GM19023 (cell line): ENCODE data around the gene ZBTB34.

Source experiments
- ATAC-seq: cut with Tn5 transposase; IDR thresholded peaks from one replicate; pipeline ENCODE4 v1.9.1; 2021; ENCODE audit warnings: mild to moderate bottlenecking, moderate library complexity; ENCODE audit not compliant: unreplicated experiment

Gene ZBTB34

GRCh38 chr9:126875756-126876510 is 15.5 kb downstream of the ZBTB34 start:
- no peak for ATAC-seq

GRCh38 chr9:126876531-126876930 is 16.1 kb downstream of the ZBTB34 start:
- no peak for ATAC-seq

- ATAC-seq, result no peak
Measured at GRCh38 chr9:126877418-126877817, 17.0 kb downstream of the ZBTB34 start.

DNA sequence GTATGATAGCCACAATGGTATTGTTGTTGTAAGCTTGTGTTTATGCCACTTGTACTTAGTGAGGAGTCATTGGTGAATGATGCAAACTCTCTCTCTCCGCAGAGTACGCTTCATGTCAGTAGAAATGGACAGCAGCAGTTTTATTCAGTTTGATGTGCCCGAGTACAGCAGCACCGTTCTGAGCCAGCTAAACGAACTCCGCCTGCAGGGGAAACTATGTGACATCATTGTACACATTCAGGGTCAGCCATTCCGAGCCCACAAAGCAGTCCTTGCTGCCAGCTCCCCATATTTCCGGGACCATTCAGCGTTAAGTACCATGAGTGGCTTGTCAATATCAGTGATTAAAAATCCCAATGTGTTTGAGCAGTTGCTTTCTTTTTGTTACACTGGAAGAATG is 18.8 kb downstream of the ZBTB34 start:
- no peak for ATAC-seq

GRCh38 chr9:126880226-126880946 is 19.9 kb downstream of the ZBTB34 start:
- no peak for ATAC-seq

GRCh38 chr9:126880947-126881332 is 20.5 kb downstream of the ZBTB34 start:
- ATAC-seq, result no peak

- no peak for ATAC-seq
Measured at GRCh38 chr9:126882746-126883145, 22.3 kb downstream of the ZBTB34 start.

DNA sequence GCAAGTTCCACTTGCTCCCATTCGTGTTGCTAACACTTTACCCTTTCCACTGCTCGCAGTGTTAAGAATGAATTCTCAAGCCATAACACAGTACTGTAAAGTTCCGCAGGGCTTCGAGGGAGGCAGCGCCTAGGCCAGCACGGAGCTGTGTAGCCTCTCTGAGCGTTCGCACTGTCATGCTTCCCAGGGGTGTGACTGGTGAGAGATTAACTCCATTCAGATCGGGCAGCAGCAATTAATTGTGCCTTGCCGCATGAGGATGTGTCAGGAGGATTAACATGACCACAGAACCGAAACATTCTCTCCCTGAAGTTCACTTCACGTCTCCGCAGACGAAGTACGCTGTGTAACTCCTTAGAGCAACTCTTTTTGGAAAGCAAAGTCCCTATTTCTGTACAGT is 23.2 kb downstream of the ZBTB34 start:
- no peak for ATAC-seq

GRCh38 chr9:126885131-126885641 is 24.7 kb downstream of the ZBTB34 start:
- ATAC-seq, result no peak

GRCh38 chr9:126886034-126886822 is 25.8 kb downstream of the ZBTB34 start:
- no peak for ATAC-seq

DNA sequence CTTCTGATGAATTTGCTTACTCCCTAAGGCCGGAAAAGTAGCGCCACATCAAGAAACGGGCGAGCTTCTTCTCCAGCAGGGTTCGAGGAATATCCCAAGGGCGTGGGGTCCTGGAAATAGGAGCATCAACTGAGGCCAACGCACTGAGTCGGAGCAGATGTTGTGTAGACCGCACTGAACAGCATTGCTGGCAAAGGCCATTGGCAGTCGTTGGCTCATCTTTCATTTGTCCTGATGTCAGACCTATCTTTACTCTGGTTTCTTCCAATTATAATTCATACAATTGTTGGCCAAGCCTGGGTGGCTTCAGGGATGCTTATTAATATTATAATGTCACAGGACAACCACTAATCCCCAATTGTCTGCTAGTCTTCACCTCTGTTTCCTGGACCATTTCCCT is 26.5 kb downstream of the ZBTB34 start:
- no peak for ATAC-seq

GRCh38 chr9:126891676-126892075 is 31.2 kb downstream of the ZBTB34 start:
- no peak for ATAC-seq

- no peak for ATAC-seq
Measured at GRCh38 chr9:126893079-126893478, 32.6 kb downstream of the ZBTB34 start.

- ATAC-seq, result no peak
Measured at GRCh38 chr9:126894052-126894603, 33.7 kb downstream of the ZBTB34 start.

DNA sequence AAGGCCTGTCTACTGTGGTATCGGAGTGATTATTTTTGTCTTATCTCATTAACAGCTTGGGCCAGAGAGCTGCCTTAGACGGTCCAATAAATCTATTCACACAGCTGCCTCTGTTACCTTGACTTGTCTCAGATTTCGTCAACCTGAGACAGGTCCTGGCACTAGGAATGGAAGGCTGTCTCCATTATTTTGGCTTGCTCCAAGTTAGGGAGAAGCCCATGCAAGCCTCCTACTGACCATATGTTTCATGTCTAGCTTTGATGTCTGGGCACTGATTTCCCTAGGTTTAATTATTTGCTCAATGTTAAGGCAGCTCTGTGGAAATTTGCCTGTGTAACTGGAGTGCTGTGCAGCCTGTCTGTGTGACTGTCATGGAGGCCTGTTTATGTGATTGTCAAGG is 41.8 kb downstream of the ZBTB34 start:
- ATAC-seq, result no peak

GRCh38 chr9:126904586-126904985 is 44.1 kb downstream of the ZBTB34 start:
- no peak for ATAC-seq

- ATAC-seq, result no peak
Measured at GRCh38 chr9:126906091-126906490, 45.7 kb downstream of the ZBTB34 start.

DNA sequence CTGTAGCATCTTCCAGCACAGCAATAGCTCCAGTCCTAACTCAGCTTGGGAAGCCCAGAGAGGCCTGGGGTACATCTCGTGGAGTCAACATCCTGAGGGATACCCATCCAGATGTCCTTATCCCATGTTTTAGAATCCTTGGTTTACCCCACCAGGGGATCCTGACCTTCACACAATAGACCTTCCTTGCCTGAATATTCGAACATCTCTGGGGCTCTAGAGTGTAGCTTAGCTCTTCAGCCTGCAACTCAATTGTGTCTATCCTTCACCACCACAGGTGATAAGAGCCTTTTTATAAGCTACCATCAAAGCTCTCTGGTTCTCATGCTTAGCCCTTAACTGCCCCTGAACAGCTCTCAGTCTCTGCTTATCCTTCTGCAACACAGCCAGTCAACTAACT is 46.6 kb downstream of the ZBTB34 start:
- no peak for ATAC-seq

DNA sequence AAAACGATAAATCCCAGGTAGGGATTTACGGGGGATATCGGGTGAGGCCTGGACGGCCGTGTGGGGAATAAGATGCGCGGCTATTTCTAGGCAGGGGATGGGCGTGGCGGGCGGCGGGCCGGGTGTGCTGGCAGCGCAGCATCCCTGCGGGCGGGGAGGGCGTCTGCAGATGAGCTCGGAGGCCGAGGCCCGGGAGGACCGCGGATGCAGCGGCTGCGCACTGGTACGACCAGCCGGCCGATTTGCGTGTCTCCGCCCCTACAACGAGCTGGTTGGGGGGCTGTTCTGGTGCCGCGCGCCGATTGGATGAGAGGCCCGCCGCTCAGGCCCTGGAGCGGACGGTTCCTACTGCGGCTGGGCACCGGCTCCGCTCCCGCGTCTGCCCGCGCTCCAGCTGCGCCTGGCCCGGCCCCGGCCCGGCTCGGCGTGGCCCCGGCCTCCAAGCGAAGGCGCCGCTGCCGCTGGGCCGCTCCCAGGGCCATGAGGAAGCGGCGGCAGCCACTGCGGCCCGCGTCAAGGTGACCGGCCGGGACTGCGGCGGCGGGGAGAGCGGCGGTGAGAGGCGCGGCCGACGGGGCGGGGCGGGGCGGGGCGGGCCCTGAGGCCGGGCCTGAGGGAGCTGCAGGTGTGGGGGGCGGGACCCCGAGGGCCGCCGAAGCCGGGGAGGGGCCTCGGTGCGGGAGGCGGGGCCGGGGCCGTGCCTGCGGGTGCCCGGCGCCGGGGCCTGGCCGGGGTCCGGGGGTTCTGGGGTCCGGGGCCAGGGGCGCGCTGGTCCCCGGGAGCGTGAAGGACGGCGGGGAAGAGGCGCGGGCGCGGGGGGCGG is 54.2 kb downstream of the ZBTB34 start, which contains the start of gene RALGPS1:
TSS of gene RALGPS1 (plus strand) at position 325 of the 823 bp plus-strand sequence. CDS start 47,508 bp downstream, outside the sequence.
- peak; percentile 97 for ATAC-seq

DNA sequence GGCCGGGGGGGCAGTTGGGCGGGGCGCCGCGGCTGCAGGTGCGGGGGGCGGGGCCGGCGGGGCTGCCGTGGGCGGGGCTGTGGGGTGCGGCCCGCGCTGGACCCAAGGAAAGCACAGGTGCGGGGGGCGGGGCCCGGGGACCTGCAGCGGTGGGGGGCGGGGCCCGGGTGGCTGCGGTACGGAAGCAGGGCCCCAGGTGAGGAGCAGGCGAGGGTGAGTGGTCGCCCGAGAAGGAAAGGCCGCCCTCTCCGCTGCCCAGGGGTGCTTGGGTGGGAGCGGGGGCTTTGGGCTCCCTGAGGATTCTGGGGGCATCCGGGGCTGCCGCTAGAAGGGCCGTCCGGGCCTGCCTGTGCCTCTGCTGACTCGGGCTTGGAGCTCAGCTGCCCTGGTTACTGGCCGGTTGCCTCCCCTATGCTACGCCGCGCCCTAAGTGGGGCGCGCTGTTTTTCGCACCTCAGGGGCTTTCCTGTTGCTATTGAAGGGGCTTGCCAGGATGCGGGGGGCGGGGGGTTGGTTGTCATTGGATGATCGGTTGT is 54.9 kb downstream of the ZBTB34 start:
- no peak for ATAC-seq
